GM18870 (cell line): Measurements from ENCODE around the gene PRSS3.
"Not testable (repeated sequence)": the region's sequence is repeated elsewhere in the genome, so short reads cannot be mapped to it uniquely, and the experiment has no call there.

ENCODE experiments used
- ATAC-seq: cut with Tn5 transposase; IDR thresholded peaks from one replicate; pipeline ENCODE4 v1.9.1; 2021; ENCODE audit warnings: moderate library complexity; ENCODE audit not compliant: unreplicated experiment

PRSS3 gene

GRCh38 chr9:33795281-33795680 is at the start of gene PRSS3:
TSS of gene PRSS3 (plus strand) at chr9:33795561. CDS start at chr9:33795574, 13 bp downstream.
- no peak for ATAC-seq

- ATAC-seq, result no peak
Measured at GRCh38 chr9:33748633-33749304, 46.6 kb upstream of the PRSS3 start.

- ATAC-seq, result not testable (repeated sequence)
Measured at GRCh38 chr9:33749305-33749654, 46.1 kb upstream of the PRSS3 start.

- no peak for ATAC-seq
Measured at GRCh38 chr9:33750307-33750838, 45.0 kb upstream of the PRSS3 start.

GRCh38 chr9:33750839-33751339 is 44.5 kb upstream of the PRSS3 start:
- ATAC-seq, result no peak

GRCh38 chr9:33751536-33752129 is 43.7 kb upstream of the PRSS3 start:
- no peak for ATAC-seq

GRCh38 chr9:33752130-33752637 is 43.2 kb upstream of the PRSS3 start:
- ATAC-seq, result no peak

- not testable (repeated sequence) for ATAC-seq
Measured at GRCh38 chr9:33752789-33753188, 42.6 kb upstream of the PRSS3 start.

GRCh38 chr9:33759648-33760047 is 35.7 kb upstream of the PRSS3 start:
- ATAC-seq, result not testable (repeated sequence)

GRCh38 chr9:33762343-33762742 is 33.0 kb upstream of the PRSS3 start:
- ATAC-seq, result no peak

- ATAC-seq, result not testable (repeated sequence)
Measured at GRCh38 chr9:33763709-33764108, 31.7 kb upstream of the PRSS3 start.

GRCh38 chr9:33765411-33765810 is 29.9 kb upstream of the PRSS3 start:
- ATAC-seq, result no peak

- not testable (repeated sequence) for ATAC-seq
Measured at GRCh38 chr9:33770156-33770880, 25.0 kb upstream of the PRSS3 start.

GRCh38 chr9:33773135-33773534 is 22.2 kb upstream of the PRSS3 start:
- not testable (repeated sequence) for ATAC-seq

- ATAC-seq, result not testable (repeated sequence)
Measured at GRCh38 chr9:33774074-33774659, 21.2 kb upstream of the PRSS3 start.

- no peak for ATAC-seq
Measured at GRCh38 chr9:33776578-33776977, 18.8 kb upstream of the PRSS3 start.

- ATAC-seq, result peak; percentile 73
Measured at GRCh38 chr9:33778700-33779351, 16.5 kb upstream of the PRSS3 start.

GRCh38 chr9:33780276-33780675 is 15.1 kb upstream of the PRSS3 start:
- no peak for ATAC-seq

GRCh38 chr9:33781736-33782135 is 13.6 kb upstream of the PRSS3 start:
- no peak for ATAC-seq

- no peak for ATAC-seq
Measured at GRCh38 chr9:33782395-33783152, 12.8 kb upstream of the PRSS3 start.
